GM19023 (cell line): Measurements from ENCODE around the gene MRPL28.

ENCODE experiments used
- ATAC-seq: cut with Tn5 transposase; IDR thresholded peaks from one replicate; pipeline ENCODE4 v1.9.1; 2021; ENCODE audit warnings: mild to moderate bottlenecking, moderate library complexity; ENCODE audit not compliant: unreplicated experiment

Gene MRPL28

GRCh38 chr16:318628-319027 lies 51.7 kb downstream of the MRPL28 start:
- ATAC-seq = no peak

GRCh38 chr16:317583-317982 lies 52.8 kb downstream of the MRPL28 start:
- ATAC-seq = no peak
